Posterior cingulate gyrus (tissue), 11 donors: ENCODE results near the gene NFIX.
"Not testable (repeated sequence)": the region's sequence is repeated elsewhere in the genome, so short reads cannot be mapped to it uniquely, and the experiment has no call there.

Experiments used
- DNase-seq, 10 donors: peaks; one replicate each; pipeline versions ENCODE4 v3.0.0 to v3.0.0-alpha.2; 2020 to 2021; ENCODE audit warnings: mixed read lengths in 3 of 10
- intact Hi-C: fragments of 100-400 bp; cut with DNase I; formaldehyde crosslinking; loops from one replicate; pipeline ENCODE4 v1.15.1; 2023

The NFIX gene

GRCh38 chr19:12994701-12995595 is at the start of gene NFIX:
Gene NFIX, plus strand, starts transcription at chr19:12995475. Its CDS starts 363 bp downstream, at chr19:12995838.
- DNase-seq = peak in 4 of 10 donors; percentile 38 to 94 (median 56)
- intact Hi-C loops = no loop called here

GRCh38 chr19:12945479-12946091 is 49.7 kb upstream of the NFIX start, which contains the start of gene RAD23A:
Gene RAD23A, plus strand, starts transcription at chr19:12945862. Its CDS starts 87 bp downstream, at chr19:12945949.
- intact Hi-C loops = no loop called here
- peak; percentile 84 to 99 (median 90) for DNase-seq

GRCh38 chr19:12946092-12946721 is 49.1 kb upstream of the NFIX start:
- intact Hi-C loops = no loop called here
- peak in 4 of 10 donors; percentile 22 to 91 (median 54) for DNase-seq

- intact Hi-C loops = no loop called here
- no peak for DNase-seq
These were observed 48.4 kb upstream of the NFIX start for GRCh38 chr19:12946731-12947496.

GRCh38 chr19:12947702-12948611 is 47.3 kb upstream of the NFIX start:
- intact Hi-C loops = no loop called here
- DNase-seq = no peak

GRCh38 chr19:12948612-12949362 is 46.5 kb upstream of the NFIX start:
- intact Hi-C loops = no loop called here

GRCh38 chr19:12949363-12950283 is 45.7 kb upstream of the NFIX start:
- no peak for DNase-seq
- intact Hi-C loops = no loop called here

More at GRCh38 chr19:12948612-12949362, 46.5 kb upstream of the NFIX start:
- no peak for DNase-seq

GRCh38 chr19:12952050-12952449 is 43.2 kb upstream of the NFIX start:
- intact Hi-C loops, DNase-seq: not testable (repeated sequence)

GRCh38 chr19:12952488-12953137 is 42.7 kb upstream of the NFIX start:
- intact Hi-C loops = no loop called here
- no peak for DNase-seq

GRCh38 chr19:12953138-12953798 is 42.0 kb upstream of the NFIX start:
- intact Hi-C loops = no loop called here
- DNase-seq = peak in 9 of 10 donors; percentile 54 to 95 (median 64)

- intact Hi-C loops = no loop called here
- no peak for DNase-seq
These were observed 41.3 kb upstream of the NFIX start for GRCh38 chr19:12953799-12954611.

- intact Hi-C loops = no loop called here
- no peak for DNase-seq
These were observed 40.7 kb upstream of the NFIX start for GRCh38 chr19:12954612-12954962.

- peak in 1 of 10 donors; percentile 20 for DNase-seq
- intact Hi-C loops = not testable (repeated sequence)
These were observed 39.7 kb upstream of the NFIX start for GRCh38 chr19:12955575-12955974.

GRCh38 chr19:12955996-12956395 is 39.3 kb upstream of the NFIX start:
- intact Hi-C loops = no loop called here
- peak in 1 of 10 donors; percentile 19 for DNase-seq
